ENCODE results near the gene PDLIM7.

PDLIM7 gene

DNA sequence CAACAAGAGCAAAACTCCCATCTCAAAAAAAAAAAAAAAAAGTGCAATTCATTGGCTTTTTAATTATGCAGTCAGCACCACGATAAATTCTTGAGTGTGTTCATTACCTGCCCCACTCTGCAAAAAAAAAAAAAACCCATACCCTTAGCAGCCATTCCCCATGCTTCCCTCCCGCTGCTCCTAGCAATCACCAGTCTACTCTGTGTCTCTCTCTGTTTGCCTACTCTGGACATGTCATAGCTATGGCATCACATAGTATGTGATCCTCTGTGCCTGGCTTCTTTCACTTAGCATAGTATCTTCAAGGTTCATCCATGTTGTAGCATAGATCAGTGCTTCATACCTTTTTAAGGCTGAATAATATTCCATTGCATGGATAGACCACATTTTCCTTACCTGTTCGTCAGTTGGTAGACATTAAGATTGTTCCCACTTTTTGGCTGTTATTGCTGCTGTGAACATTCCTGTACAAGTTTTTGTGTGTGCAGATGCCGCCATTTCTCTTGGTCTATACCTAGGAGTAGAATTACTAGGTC, 57.8 kb downstream of the PDLIM7 start:
- Mint-ChIP-seq H3K36me3 (ENCODE audit: low read depth) (peaks cover 41% of the 10 kb centered on the region), H3K4me1 (peaks cover 68% of the 10 kb centered on the region), H3K4me3 (no peak overlapping the region), H3K27ac (peak overlapping the region; percentile 48), H3K27me3 (no peaks in the 10 kb centered on the region), H3K9me3 (no peaks in the 10 kb centered on the region)
- ATAC-seq = no peak
- DNase-seq = no peak

DNA sequence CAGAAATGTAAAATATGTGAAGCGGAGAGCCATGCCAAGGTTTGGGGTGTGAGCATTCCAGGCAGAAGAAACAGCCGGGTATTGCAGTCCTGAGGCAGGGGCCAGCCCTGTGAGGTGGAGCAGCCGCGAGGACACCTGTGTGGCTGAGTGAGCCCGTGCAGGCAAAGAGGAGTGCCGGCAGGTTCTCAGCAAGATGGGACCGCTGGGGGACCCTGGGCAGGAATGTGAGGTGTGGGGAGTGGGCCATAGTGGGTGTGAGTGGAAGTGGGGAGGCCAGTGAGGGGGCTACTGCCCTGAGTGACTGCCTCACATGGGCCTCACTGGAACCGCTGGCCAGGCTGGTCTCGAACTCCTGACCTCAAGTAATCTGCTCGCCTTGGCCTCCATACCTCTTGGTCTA, 58.9 kb downstream of the PDLIM7 start:
- Mint-ChIP-seq H3K27ac (peak overlapping the region; percentile 32), H3K9me3 (no peaks in the 10 kb centered on the region), H3K4me1 (peaks cover 66% of the 10 kb centered on the region), H3K36me3 (ENCODE audit: low read depth) (peaks cover 46% of the 10 kb centered on the region), H3K27me3 (no peaks in the 10 kb centered on the region), H3K4me3 (no peak overlapping the region)
- no peak for DNase-seq
- no peak for ATAC-seq

DNA sequence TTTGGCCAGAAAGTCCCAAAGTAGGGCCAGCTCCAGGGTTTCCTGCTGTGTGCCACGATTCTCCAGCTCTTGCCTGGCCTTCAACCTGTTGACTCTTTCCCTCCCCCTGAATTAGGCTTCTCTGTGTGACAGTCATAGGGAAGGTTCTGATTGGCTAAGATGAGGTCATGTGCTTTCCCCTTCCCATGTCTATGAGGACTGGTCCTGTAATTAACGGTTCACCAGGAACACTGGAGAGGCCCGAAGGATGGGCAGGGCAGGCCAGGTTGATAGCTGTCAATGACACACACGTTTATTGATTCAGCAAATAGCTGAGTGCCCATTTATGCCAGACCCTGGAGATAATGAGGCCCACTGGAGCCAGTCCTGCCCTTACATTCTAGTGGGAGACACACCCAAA, 59.8 kb downstream of the PDLIM7 start:
- H3K4me3 Mint-ChIP-seq = no peak overlapping the region
- ATAC-seq = no peak
- peaks cover 71% of the 10 kb centered on the region for H3K4me1 Mint-ChIP-seq
- no peaks in the 10 kb centered on the region for H3K9me3 Mint-ChIP-seq
- no peak for DNase-seq
- H3K27ac Mint-ChIP-seq = peak overlapping the region; percentile 42
- H3K27me3 Mint-ChIP-seq = no peaks in the 10 kb centered on the region
- peaks cover 48% of the 10 kb centered on the region for H3K36me3 Mint-ChIP-seq (ENCODE audit: low read depth)

DNA sequence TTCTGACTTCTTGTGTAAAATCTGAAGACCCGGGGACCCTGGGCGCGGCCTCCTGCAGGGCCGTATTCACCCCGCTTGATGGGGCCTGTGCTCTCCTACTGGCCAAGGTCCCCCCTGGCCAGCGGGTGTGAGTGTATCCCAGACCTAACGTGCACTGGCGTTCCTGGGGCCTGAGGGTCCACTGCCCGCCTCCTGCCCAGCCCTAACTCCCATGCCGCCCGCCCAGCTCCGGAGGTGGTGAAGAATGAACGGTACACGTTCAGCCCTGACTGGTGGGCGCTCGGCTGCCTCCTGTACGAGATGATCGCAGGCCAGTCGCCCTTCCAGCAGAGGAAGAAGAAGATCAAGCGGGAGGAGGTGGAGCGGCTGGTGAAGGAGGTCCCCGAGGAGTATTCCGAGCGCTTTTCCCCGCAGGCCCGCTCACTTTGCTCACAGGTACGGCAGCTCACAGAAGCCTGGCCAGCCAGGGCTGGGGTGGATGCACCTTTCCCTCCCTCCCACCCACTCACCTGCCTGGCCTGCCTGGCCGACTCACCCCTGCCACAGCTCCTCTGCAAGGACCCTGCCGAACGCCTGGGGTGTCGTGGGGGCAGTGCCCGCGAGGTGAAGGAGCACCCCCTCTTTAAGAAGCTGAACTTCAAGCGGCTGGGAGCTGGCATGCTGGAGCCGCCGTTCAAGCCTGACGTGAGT, 61.4 kb downstream of the PDLIM7 start:
- no peak for DNase-seq
- H3K4me1 Mint-ChIP-seq = peaks cover 82% of the 10 kb centered on the region
- H3K27ac Mint-ChIP-seq = no peak overlapping the region
- H3K36me3 Mint-ChIP-seq (ENCODE audit: low read depth) = peaks cover 52% of the 10 kb centered on the region
- no peaks in the 10 kb centered on the region for H3K27me3 Mint-ChIP-seq
- no peak for ATAC-seq
- no peaks in the 10 kb centered on the region for H3K9me3 Mint-ChIP-seq
- H3K4me3 Mint-ChIP-seq = no peak overlapping the region

DNA sequence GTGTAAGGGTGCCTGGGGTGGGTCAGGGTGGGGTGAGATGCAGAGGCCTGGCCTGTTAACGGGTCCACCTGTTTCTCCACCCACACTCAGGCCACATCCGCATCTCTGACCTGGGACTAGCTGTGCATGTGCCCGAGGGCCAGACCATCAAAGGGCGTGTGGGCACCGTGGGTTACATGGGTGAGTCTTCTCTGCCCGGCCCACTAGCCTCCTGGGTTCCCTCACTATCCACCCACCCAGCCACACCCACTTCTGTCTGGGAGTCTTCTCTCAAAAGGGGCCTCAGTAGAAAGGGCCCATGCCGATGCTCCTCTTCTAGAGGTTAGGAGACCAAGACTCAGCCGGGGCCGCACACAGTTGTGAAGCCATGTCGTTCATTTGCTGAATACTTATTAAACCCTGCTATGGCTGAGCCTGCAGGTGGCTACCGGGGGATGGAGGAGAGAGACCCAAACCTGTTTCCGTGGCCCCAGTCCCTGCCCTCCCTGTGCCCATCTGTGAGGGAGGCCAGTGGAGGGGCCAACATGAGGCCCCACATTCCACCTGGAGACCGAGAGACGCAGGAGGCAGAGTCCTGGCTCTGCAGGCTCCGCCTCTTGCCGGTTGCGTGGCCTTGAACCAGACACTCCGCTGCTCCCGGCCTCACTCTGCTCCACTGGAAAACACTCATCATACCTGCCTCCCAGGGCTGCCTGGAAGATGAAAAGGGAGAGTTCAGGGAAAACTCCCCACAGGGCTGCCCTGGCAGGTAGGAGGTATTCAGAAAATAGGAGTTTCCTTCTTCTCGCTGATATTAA, 62.3 kb downstream of the PDLIM7 start:
- peaks cover 57% of the 10 kb centered on the region for H3K36me3 Mint-ChIP-seq (ENCODE audit: low read depth)
- peaks cover 85% of the 10 kb centered on the region for H3K4me1 Mint-ChIP-seq
- ATAC-seq (no peak), DNase-seq (no peak)
- H3K27me3 Mint-ChIP-seq = no peaks in the 10 kb centered on the region
- no peaks in the 10 kb centered on the region for H3K9me3 Mint-ChIP-seq
- no peak overlapping the region for H3K4me3 Mint-ChIP-seq
- H3K27ac Mint-ChIP-seq = peak overlapping the region; percentile 87

DNA sequence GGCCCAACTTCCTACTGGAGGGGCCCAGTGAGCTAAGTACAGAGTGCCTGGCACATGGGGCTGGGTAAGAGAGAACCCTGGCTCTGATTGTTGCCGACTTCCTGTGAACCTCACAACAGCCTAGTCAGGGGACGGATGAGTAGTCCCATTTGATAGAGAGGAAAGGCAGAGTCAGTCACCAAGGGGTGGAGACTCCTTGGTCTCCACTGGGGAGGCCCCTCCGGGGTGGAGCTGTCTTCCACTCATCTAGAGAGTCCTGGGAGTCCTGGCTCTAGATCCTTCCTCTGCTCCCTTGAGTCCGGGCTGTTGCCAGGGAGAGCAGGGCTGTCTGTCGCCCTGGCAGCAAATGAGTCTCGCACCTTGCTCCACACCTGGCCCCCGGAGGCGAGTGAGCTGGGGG, 63.0 kb downstream of the PDLIM7 start:
- Mint-ChIP-seq H3K4me3 (peak overlapping the region; percentile 58), H3K36me3 (ENCODE audit: low read depth) (peaks cover 56% of the 10 kb centered on the region), H3K4me1 (peaks cover 85% of the 10 kb centered on the region), H3K9me3 (no peaks in the 10 kb centered on the region), H3K27ac (peak overlapping the region; percentile 87), H3K27me3 (no peaks in the 10 kb centered on the region)
- DNase-seq = peak; percentile 63
- peak; percentile 67 for ATAC-seq

DNA sequence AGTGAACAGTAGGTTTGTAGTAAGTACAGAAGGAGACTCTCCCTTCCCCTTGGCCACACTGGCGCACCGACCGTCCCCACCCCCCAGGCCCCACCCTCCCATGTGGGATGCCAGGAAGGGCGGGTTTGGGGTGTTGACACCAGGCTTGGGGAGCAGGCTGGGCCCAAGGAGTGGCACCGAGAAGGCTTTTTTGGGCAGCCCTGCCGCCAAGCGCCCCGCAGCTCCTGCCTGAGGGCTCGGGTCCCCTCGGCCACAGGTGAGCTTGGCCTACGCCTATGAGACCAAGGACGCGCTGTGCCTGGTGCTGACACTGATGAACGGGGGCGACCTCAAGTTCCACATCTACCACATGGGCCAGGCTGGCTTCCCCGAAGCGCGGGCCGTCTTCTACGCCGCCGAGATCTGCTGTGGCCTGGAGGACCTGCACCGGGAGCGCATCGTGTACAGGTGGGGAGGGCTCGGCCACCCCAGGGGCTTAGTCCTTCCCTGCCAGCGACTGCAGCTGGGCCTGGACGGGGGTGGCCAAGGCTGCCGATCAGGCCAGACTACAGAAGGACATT, 63.7 kb downstream of the PDLIM7 start:
- H3K9me3 Mint-ChIP-seq = no peaks in the 10 kb centered on the region
- peak overlapping the region; percentile 87 for H3K27ac Mint-ChIP-seq
- ATAC-seq (no peak), DNase-seq (no peak)
- H3K4me1 Mint-ChIP-seq = peaks cover 86% of the 10 kb centered on the region
- peaks cover 56% of the 10 kb centered on the region for H3K36me3 Mint-ChIP-seq (ENCODE audit: low read depth)
- peak overlapping the region; percentile 58 for H3K4me3 Mint-ChIP-seq
- no peaks in the 10 kb centered on the region for H3K27me3 Mint-ChIP-seq
